Mucosa of descending colon (tissue), 3 donors: ENCODE data around the gene WNK2. TPM values are rescaled to one million over a fixed set of nuclear protein-coding genes. Genes with fewer than 3 reads are reported as not detected.

Source experiments
- ATAC-seq: fragments of 200-7000 bp; cut with Tn5 transposase; one replicate; pipeline ENCODE4 v1.9.1; 2020; ENCODE audit warnings: mild to moderate bottlenecking, moderate library complexity
- DNase-seq, 3 donors: peaks; one replicate each; pipeline ENCODE4 v3.0.0-alpha.2; 2020
- H3K36me3 ChIP-seq: fragments of 200-600 bp; one replicate; pipeline ENCODE4 v1.8.0; 2021; ENCODE audit warnings: low read depth, mild to moderate bottlenecking
- H3K4me1 ChIP-seq: fragments of 200-600 bp; one replicate; pipeline ENCODE4 v1.8.0; 2021; ENCODE audit warnings: low read depth, mild to moderate bottlenecking
- H3K4me3 ChIP-seq: fragments of 200-600 bp; one replicate; pipeline ENCODE4 v1.8.0; 2021; ENCODE audit warnings: mild to moderate bottlenecking
- H3K9me3 ChIP-seq: fragments of 200-600 bp; one replicate; pipeline ENCODE4 v1.8.0; 2021; ENCODE audit warnings: mild to moderate bottlenecking
- CTCF ChIP-seq: fragments of 200-600 bp; IDR thresholded peaks from one replicate; pipeline ENCODE4 v1.8.0; 2022; ENCODE audit warnings: antibody characterized with exemption, mild to moderate bottlenecking
- intact Hi-C, 2 donors: fragments of 100-400 bp; cut with DNase I in 1 of 2; cut with micrococcal nuclease in 1 of 2; formaldehyde crosslinking; loops; one replicate each; pipeline versions ENCODE4 v1.11.0 to v1.11.1; 2022; cut with DNase I, micrococcal nuclease
- total RNA-seq, 3 donors: library from RNA; stranded (reverse); fragmentation: NEBNext Ultra II Directional in 2 of 3; extraction: Animal tissue kit (Norgen Biotek cat#: 25700) in 2 of 3; gene quantifications; one replicate each; pipeline versions ENCODE4 v1.2.1 to v1.2.4, GENCODE V29; 2021 to 2023
- donor health status: DM: no; HTN: no; CAD: no; lungs with moderate emphysema.
- donor health status: DM: no; HTN: no; CAD: no.
- donor health status: DM: no; HTN: yes; CAD: no.

Gene WNK2
- total RNA-seq, 3 donors from 2014 or later = 175 to 276 (median 201) TPM

GRCh38 chr9:93290495-93291434 lies 106.8 kb downstream of the WNK2 start:
- H3K9me3 ChIP-seq = no peaks in the 10 kb centered on the region
- peak in 1 of 3 donors; percentile 19 for DNase-seq
- no peak for TF ChIP-seq CTCF
- H3K4me1 ChIP-seq = peaks cover 16% of the 10 kb centered on the region
- ATAC-seq = no peak
- no peaks in the 10 kb centered on the region for H3K36me3 ChIP-seq
- intact Hi-C loops = no loop called here
- no peak overlapping the region for H3K4me3 ChIP-seq

GRCh38 chr9:93291536-93292287 lies 107.8 kb downstream of the WNK2 start:
- intact Hi-C loops = no loop called here
- no peak for TF ChIP-seq CTCF
- Histone ChIP-seq H3K4me1 (peaks cover 16% of the 10 kb centered on the region), H3K36me3 (no peaks in the 10 kb centered on the region), H3K4me3 (no peak overlapping the region), H3K9me3 (no peaks in the 10 kb centered on the region)
- DNase-seq (no peak), ATAC-seq (no peak)

- DNase-seq (no peak), ATAC-seq (no peak)
- Histone ChIP-seq H3K9me3 (no peaks in the 10 kb centered on the region), H3K4me1 (peaks cover 16% of the 10 kb centered on the region), H3K4me3 (no peak overlapping the region), H3K36me3 (no peaks in the 10 kb centered on the region)
- TF ChIP-seq CTCF = no peak
- intact Hi-C loops = no loop called here
These were observed 108.3 kb downstream of the WNK2 start for GRCh38 chr9:93292288-93292615.

GRCh38 chr9:93292664-93293328 lies 108.9 kb downstream of the WNK2 start:
- no peak for ATAC-seq
- H3K4me3 ChIP-seq = no peak overlapping the region
- no peak for TF ChIP-seq CTCF
- peaks cover 18% of the 10 kb centered on the region for H3K4me1 ChIP-seq
- no peaks in the 10 kb centered on the region for H3K9me3 ChIP-seq
- DNase-seq = no peak
- intact Hi-C loops = no loop called here
- H3K36me3 ChIP-seq = no peaks in the 10 kb centered on the region

- no peaks in the 10 kb centered on the region for H3K36me3 ChIP-seq
- H3K9me3 ChIP-seq = no peaks in the 10 kb centered on the region
- H3K4me1 ChIP-seq = peaks cover 30% of the 10 kb centered on the region
- intact Hi-C loops = no loop called here
- no peak overlapping the region for H3K4me3 ChIP-seq
- TF ChIP-seq CTCF = no peak
- ATAC-seq (no peak), DNase-seq (no peak)
These were observed 110.1 kb downstream of the WNK2 start for GRCh38 chr9:93294011-93294410.
